ENCODE data around the gene AGAP5.
A peak's percentile ranks its signal among the peaks of the same experiment; 100 is the strongest.

Gene AGAP5

GRCh38 chr10:73639286-73639685 is 58.6 kb downstream of the AGAP5 start:
- H3K9me3 ChIP-seq (ENCODE audit: control insufficient read depth, insufficient read depth, low read length) = no peaks in the 10 kb centered on the region
- H3K4me1 ChIP-seq (ENCODE audit: insufficient read depth, low read length) = peaks cover 5% of the 10 kb centered on the region; the same call in 1 of the 2 replicates
- H3K36me3 ChIP-seq (ENCODE audit: insufficient read depth, low read length) = no peaks in the 10 kb centered on the region
- H3K9ac ChIP-seq (ENCODE audit: low read depth, low read length) = no peak overlapping the region

GRCh38 chr10:73635781-73636180 is 62.1 kb downstream of the AGAP5 start:
- Histone ChIP-seq H3K36me3 (ENCODE audit: insufficient read depth, low read length) (no peaks in the 10 kb centered on the region), H3K9me3 (ENCODE audit: control insufficient read depth, insufficient read depth, low read length) (no peaks in the 10 kb centered on the region), H3K9ac (ENCODE audit: low read depth, low read length) (no peak overlapping the region), H3K4me1 (ENCODE audit: insufficient read depth, low read length) (no peaks in the 10 kb centered on the region)

- Histone ChIP-seq H3K9ac (ENCODE audit: low read depth, low read length) (no peak overlapping the region), H3K4me1 (ENCODE audit: insufficient read depth, low read length) (no peaks in the 10 kb centered on the region), H3K9me3 (ENCODE audit: control insufficient read depth, insufficient read depth, low read length) (no peaks in the 10 kb centered on the region), H3K36me3 (ENCODE audit: insufficient read depth, low read length) (no peaks in the 10 kb centered on the region)
These were observed 63.5 kb downstream of the AGAP5 start for GRCh38 chr10:73634421-73634820.

GRCh38 chr10:73629165-73629564 is 68.7 kb downstream of the AGAP5 start:
- Histone ChIP-seq H3K36me3 (ENCODE audit: insufficient read depth, low read length) (no peaks in the 10 kb centered on the region), H3K9me3 (ENCODE audit: control insufficient read depth, insufficient read depth, low read length) (no peaks in the 10 kb centered on the region), H3K4me1 (ENCODE audit: insufficient read depth, low read length) (no peaks in the 10 kb centered on the region), H3K9ac (ENCODE audit: low read depth, low read length) (no peak overlapping the region)

- Histone ChIP-seq H3K9me3 (ENCODE audit: control insufficient read depth, insufficient read depth, low read length) (no peaks in the 10 kb centered on the region), H3K4me1 (ENCODE audit: insufficient read depth, low read length) (no peaks in the 10 kb centered on the region), H3K9ac (ENCODE audit: low read depth, low read length) (no peak overlapping the region), H3K36me3 (ENCODE audit: insufficient read depth, low read length) (no peaks in the 10 kb centered on the region)
These were observed 69.5 kb downstream of the AGAP5 start for GRCh38 chr10:73628405-73628804.

GRCh38 chr10:73627300-73627699 is 70.6 kb downstream of the AGAP5 start:
- no peak overlapping the region for H3K9ac ChIP-seq (ENCODE audit: low read depth, low read length)
- H3K36me3 ChIP-seq (ENCODE audit: insufficient read depth, low read length) = no peaks in the 10 kb centered on the region
- no peaks in the 10 kb centered on the region for H3K4me1 ChIP-seq (ENCODE audit: insufficient read depth, low read length)
- no peaks in the 10 kb centered on the region for H3K9me3 ChIP-seq (ENCODE audit: control insufficient read depth, insufficient read depth, low read length)

- Histone ChIP-seq H3K4me1 (ENCODE audit: insufficient read depth, low read length) (no peaks in the 10 kb centered on the region), H3K9me3 (ENCODE audit: control insufficient read depth, insufficient read depth, low read length) (no peaks in the 10 kb centered on the region), H3K9ac (ENCODE audit: low read depth, low read length) (peak overlapping the region; percentile 95), H3K36me3 (ENCODE audit: insufficient read depth, low read length) (no peaks in the 10 kb centered on the region)
These were observed 71.8 kb downstream of the AGAP5 start for GRCh38 chr10:73625884-73626752.

- H3K9ac ChIP-seq (ENCODE audit: low read depth, low read length) = peak overlapping the region; percentile 93
- no peaks in the 10 kb centered on the region for H3K4me1 ChIP-seq (ENCODE audit: insufficient read depth, low read length)
- no peaks in the 10 kb centered on the region for H3K36me3 ChIP-seq (ENCODE audit: insufficient read depth, low read length)
- H3K9me3 ChIP-seq (ENCODE audit: control insufficient read depth, insufficient read depth, low read length) = no peaks in the 10 kb centered on the region
These were observed 72.7 kb downstream of the AGAP5 start for GRCh38 chr10:73625004-73625883.

Data from ES-I3 (cell line).